ENCODE results near the gene IZUMO1R. TPM values are rescaled to one million over a fixed set of nuclear protein-coding genes. Genes with fewer than 3 reads are reported as not detected.

The IZUMO1R gene
- total RNA-seq, 4 donors from 2014 or later, result not detected

GRCh38 chr11:94297985-94298576 is 6.3 kb upstream of the IZUMO1R start:
- no peaks in the 10 kb centered on the region for H3K27me3 ChIP-seq
- H3K4me3 ChIP-seq (replicated peaks in 1 of 3), result no peak overlapping the region
- no peaks in the 10 kb centered on the region for H3K9me3 ChIP-seq
- DNase-seq, result no peak
- H3K27ac ChIP-seq, result no peak overlapping the region
- no peaks in the 10 kb centered on the region for H3K36me3 ChIP-seq
- WGBS, 2 donors, result 86% methylated on average over 5 of the region's 5 CpGs
- H3K4me1 ChIP-seq, result peaks cover 0 to 4% of the 10 kb centered on the region in 2 donors
- TF ChIP-seq POLR2A (IDR thresholded peaks at IDR 0.05) (no peak), CTCF (IDR thresholded peaks at IDR 0.05) (no peak)
- intact Hi-C loops (cut with DNase I), result no loop called here

GRCh38 chr11:94302776-94303175 is 1.6 kb upstream of the IZUMO1R start:
- DNase-seq, result no peak
- H3K4me1 ChIP-seq, result peaks cover 21 to 26% of the 10 kb centered on the region in 2 donors
- no peak overlapping the region for H3K4me3 ChIP-seq (replicated peaks in 1 of 3)
- no peaks in the 10 kb centered on the region for H3K36me3 ChIP-seq
- 74 to 75% methylated on average over 5 of the region's 5 CpGs for WGBS, 2 donors
- peak overlapping the region in 1 of 3 donors; percentile 77 for H3K27ac ChIP-seq
- TF ChIP-seq CTCF (IDR thresholded peaks at IDR 0.05) (no peak), POLR2A (IDR thresholded peaks at IDR 0.05) (no peak)
- intact Hi-C loops (cut with DNase I), result no loop called here
- H3K27me3 ChIP-seq, result no peaks in the 10 kb centered on the region
- no peaks in the 10 kb centered on the region for H3K9me3 ChIP-seq

- H3K4me1 ChIP-seq, result peaks cover 24 to 27% of the 10 kb centered on the region in 2 donors
- 67 to 92% methylated on average over 1 of the region's 1 CpG for WGBS, 2 donors
- no peaks in the 10 kb centered on the region for H3K27me3 ChIP-seq
- peak overlapping the region; percentile 33 to 77 (median 61) for H3K27ac ChIP-seq
- intact Hi-C loops (cut with DNase I), result no loop called here
- DNase-seq, result no peak
- H3K4me3 ChIP-seq (replicated peaks in 1 of 3), result no peak overlapping the region
- no peaks in the 10 kb centered on the region for H3K36me3 ChIP-seq
- no peaks in the 10 kb centered on the region for H3K9me3 ChIP-seq
- TF ChIP-seq CTCF (IDR thresholded peaks at IDR 0.05) (no peak), POLR2A (IDR thresholded peaks at IDR 0.05) (no peak)
Measured at GRCh38 chr11:94305146-94305545, 766 bp downstream of the IZUMO1R start.

GRCh38 chr11:94307101-94307791 is 2.9 kb downstream of the IZUMO1R start:
- Histone ChIP-seq H3K4me1 (peaks cover 27 to 28% of the 10 kb centered on the region in 2 donors), H3K27me3 (no peaks in the 10 kb centered on the region), H3K27ac (no peak overlapping the region), H3K4me3 (replicated peaks in 1 of 3) (no peak overlapping the region), H3K9me3 (no peaks in the 10 kb centered on the region), H3K36me3 (no peaks in the 10 kb centered on the region)
- intact Hi-C loops (cut with DNase I), result no loop called here
- DNase-seq, result no peak
- TF ChIP-seq CTCF (IDR thresholded peaks at IDR 0.05) (no peak), POLR2A (IDR thresholded peaks at IDR 0.05) (no peak)
- 94% methylated on average over 13 of the region's 14 CpGs for WGBS, 2 donors

- DNase-seq, result no peak
- TF ChIP-seq POLR2A (IDR thresholded peaks at IDR 0.05), result no peak
- TF ChIP-seq CTCF (IDR thresholded peaks at IDR 0.05), result no peak
- Histone ChIP-seq H3K9me3 (no peaks in the 10 kb centered on the region), H3K4me1 (peaks cover 25 to 27% of the 10 kb centered on the region in 2 donors), H3K27me3 (no peaks in the 10 kb centered on the region), H3K27ac (no peak overlapping the region), H3K4me3 (replicated peaks in 1 of 3) (no peak overlapping the region), H3K36me3 (no peaks in the 10 kb centered on the region)
- intact Hi-C loops (cut with DNase I), result no loop called here
- 88 to 92% methylated on average over 5 of the region's 5 CpGs for WGBS, 2 donors
Measured at GRCh38 chr11:94308024-94308423, 3.6 kb downstream of the IZUMO1R start.
